HG02938 (cell line): ENCODE measurements around the gene KRTAP5-4.
"Not testable (repeated sequence)": the region's sequence is repeated elsewhere in the genome, so short reads cannot be mapped to it uniquely, and the experiment has no call there.

Experiments
- ATAC-seq: cut with Tn5 transposase; IDR thresholded peaks from one replicate; pipeline ENCODE4 v1.9.1; 2021; ENCODE audit warnings: mild to moderate bottlenecking, moderate library complexity; ENCODE audit not compliant: unreplicated experiment

The KRTAP5-4 gene

DNA sequence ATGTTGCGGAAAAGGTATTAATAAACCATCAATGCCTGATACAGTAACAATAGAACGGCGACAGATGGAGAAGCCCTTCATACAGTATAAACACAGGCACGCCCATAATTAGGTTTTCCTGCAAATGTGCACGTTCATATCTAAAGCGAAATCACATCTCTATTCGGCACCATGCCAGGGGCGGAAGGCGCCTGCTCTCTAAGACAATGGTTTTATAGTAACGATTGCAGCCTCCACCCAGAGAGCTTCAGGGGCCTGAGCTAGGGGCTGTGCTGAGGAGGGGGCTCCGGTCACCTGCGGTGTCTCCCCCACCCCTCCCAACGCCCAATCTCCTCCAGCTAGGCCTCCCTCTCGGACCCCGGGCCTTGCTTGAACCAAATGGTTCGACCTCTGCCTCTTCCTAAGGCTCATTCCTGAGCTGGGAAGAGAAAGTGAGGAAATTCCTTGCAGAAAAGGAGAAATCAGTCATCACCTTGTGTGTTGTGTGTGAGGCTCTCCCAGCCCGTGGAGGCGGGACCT lies 17.2 kb upstream of the KRTAP5-4 start:
- ATAC-seq: no peak

DNA sequence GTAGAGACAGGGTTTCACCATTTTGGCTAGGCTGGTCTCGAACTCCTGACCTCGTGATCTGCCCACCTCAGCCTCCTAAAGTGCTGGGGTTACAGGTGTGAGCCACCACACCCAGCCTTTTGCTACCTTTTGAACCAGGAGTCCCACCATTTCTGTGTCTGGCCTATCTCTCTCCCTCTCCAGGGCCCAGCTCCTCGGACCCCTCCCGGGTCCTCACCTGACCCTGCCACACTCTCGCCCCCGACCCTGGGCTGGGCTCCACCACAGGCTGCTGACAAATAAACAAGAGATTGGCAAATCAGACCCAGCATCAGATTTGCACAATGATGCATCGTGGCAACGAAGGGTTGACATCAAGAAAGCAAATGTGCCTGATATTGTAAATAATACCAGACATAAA lies 16.4 kb upstream of the KRTAP5-4 start:
- ATAC-seq: no peak

DNA sequence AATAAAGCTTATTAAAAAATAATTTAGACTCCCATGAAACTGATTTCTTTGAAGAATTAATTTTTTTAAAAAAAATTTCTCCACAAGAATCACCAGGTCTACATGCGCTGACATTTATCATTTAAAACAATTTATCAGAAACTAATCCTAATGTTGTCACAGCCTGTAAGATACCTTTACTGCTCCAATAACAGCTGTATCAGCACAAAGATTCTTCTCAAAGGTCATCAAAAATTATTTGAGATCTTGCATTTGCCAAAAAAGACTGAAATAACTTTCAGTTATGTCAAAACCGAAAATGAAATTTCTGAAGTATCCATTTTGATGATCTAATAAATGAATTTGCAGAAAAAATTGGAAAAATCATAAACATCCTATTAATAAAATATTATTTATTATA lies 15.7 kb upstream of the KRTAP5-4 start:
- ATAC-seq: no peak

DNA sequence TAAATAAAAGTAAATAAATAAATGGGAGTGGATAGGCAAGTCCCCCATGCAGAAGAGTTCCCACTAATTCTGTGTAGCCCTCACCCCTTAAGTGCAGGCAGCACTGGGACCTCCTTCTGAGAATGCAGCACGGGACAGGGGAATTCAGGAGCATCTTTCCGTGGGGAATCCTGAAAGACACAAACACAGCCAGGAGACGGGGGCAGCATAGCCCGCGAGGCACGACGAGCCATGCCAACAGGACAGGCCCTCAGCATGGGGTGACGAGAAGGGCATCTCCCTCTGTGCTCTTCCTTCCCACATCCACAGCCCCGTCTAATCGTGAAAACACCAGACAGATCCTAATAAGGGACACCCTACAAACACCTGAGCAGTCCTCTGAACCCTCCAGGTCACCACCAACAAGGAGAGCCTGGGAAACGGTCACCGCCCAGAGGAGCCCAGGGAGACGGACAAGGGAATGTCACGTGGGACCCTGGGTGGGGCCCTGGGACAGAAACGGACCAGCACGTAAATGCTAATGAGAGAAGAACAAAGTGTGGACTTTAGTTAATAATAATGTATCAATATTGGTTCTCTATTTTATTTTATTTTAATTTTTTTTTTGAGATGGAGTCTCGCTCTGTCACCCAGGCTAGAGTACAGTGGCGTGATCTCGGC lies 14.5 kb upstream of the KRTAP5-4 start:
- ATAC-seq: no peak

DNA sequence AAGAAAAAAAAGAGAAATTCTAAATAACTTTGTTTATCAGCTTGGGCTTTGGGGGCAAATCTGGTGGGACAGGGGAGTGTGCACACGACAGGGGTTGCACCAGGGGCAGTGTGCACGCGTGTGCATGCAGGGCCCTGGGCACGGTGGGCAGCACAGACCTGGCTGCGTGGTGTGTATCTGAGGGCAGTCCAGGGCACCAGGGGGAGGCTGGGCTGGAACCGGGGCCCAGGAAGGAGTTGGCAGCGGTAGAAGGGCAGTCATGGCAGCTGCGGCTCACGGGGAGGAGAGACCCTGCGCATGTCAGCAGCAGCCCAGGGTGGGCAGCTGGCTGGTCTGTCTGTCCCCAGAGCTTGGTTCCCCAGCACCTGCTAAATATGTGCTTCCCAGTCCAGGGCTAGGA lies 11.9 kb upstream of the KRTAP5-4 start:
- no peak for ATAC-seq

- no peak for ATAC-seq
Measured at GRCh38 chr11:1632053-1632714, 10.2 kb upstream of the KRTAP5-4 start.

GRCh38 chr11:1631066-1631568 lies 9.2 kb upstream of the KRTAP5-4 start:
- no peak for ATAC-seq

- ATAC-seq: no peak
Measured at GRCh38 chr11:1630271-1630670, 8.3 kb upstream of the KRTAP5-4 start.

DNA sequence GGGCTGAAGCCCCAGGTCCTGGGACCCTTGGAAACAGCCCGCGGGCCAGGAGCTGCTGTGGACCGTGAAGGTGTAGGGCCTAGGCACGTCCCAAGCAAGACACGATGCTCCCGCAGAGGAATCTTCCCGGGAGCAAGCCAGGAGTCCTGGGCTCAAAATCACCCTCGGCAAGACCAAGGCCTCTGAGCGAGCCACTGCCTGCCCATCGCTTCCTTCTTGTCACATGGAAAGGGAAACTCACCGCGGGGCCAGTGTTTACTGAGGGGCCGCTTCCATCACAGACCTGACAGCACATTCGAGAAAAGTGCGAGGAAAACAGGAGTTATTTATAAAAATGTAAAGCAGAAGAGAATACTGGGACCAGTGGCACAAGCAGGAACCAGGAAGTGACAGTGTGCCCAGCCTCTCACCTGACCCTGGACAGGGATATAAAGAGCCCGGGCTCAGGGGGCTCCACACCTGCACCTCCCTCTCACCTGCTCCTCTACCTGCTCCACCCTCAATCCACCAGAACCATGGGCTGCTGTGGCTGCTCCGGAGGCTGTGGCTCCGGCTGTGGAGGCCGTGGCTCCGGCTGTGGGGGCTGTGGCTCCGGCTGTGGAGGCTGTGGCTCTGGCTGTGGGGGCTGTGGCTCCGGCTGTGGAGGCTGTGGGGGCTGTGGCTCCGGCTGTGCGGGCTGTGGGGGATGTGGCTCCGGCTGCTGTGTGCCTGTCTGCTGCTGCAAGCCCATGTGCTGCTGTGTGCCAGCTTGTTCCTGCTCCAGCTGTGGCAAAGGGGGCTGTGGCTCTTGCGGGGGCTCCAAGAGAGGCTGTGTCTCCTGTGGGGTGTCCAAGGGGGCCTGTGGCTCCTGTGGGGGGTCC lies 7.6 kb upstream of the KRTAP5-4 start, which contains the start of gene KRTAP5-5:
TSS of gene KRTAP5-5 (plus strand) at position 450 of the 860 bp plus-strand sequence. CDS start at position 516, 66 bp downstream.
- no peak for ATAC-seq

DNA sequence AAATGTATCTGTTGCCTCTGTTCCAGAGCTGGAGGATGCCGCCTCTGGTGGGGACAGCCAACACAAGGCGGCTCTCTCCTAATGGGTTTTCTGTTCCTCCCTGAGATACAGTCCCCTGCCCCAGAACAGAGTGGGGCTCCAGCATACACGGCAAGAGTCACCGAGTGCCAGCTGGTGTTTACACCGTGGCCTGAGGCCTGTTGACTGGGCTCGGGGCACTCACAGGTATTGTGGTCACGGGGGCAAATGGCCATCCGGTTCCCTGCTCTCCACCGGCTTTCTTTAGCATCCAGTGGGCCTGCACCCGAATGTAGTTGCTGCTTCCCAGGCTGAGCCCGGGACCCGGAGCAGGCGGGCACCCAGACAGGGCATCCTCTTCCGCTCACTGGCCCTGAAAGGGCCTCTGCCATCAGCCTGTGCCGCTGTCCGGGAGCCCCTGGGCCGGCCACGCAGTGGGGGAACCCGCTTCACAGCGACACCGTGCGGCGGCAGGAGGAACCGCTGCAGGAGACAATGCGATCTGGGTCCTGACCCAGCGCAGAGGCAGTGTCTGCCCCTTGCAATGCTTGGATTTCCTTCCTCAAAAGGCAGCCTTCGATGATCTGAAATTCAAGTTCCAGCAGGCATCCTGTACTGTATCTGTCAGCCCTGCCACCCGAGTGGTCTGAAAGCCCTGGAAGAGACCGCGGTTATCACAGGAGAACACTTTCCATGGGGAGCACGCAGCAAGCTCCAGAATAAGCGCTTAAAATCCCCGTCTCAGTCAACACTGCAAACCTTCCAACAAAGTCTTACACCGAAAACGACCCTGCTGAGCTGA lies 6.8 kb upstream of the KRTAP5-4 start:
- ATAC-seq: no peak

GRCh38 chr11:1625541-1625940 lies 3.6 kb upstream of the KRTAP5-4 start:
- ATAC-seq: no peak

DNA sequence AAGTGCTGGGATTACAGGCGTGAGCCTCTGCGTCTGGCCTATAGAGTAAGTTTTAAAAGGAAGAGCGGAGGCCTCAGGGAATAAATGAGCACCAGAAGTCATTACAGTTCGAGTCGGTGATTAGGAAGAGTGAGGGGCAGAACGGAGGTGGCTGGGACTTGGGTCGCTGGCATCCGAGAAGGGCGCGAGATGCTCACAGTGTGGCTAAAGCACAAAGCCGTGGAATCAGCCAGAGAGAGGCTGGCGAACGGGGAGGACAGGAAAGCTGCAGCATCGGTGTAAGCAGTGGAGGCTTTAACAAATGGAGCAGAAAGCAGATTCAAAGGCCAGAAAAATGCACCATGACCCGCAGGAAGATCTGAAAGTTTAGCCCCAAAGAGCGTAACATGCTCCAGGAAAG lies 2.7 kb upstream of the KRTAP5-4 start:
- no peak for ATAC-seq

- no peak for ATAC-seq
Measured at GRCh38 chr11:1623716-1624115, 1.8 kb upstream of the KRTAP5-4 start.

DNA sequence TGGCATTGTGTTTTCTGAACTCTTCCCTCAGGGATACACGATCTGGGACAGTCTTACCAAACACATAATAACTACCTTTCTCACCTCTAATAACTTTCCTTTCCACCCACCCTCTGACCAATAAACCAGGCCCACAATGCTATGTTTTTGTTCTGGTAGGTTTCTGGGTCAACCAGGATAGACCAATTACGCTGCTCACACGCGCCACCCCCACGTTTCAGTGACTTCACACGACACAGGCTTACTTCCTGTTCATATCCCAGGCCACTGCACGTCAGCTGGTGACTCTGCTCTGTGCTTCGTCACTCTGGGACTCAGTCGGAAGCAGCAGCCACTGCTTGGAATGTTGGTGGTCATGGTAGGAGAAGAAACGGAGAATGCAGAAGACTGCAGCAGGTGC lies 2.5 kb downstream of the KRTAP5-4 start:
- ATAC-seq: no peak

GRCh38 chr11:1618231-1618630 lies 3.7 kb downstream of the KRTAP5-4 start:
- no peak for ATAC-seq

DNA sequence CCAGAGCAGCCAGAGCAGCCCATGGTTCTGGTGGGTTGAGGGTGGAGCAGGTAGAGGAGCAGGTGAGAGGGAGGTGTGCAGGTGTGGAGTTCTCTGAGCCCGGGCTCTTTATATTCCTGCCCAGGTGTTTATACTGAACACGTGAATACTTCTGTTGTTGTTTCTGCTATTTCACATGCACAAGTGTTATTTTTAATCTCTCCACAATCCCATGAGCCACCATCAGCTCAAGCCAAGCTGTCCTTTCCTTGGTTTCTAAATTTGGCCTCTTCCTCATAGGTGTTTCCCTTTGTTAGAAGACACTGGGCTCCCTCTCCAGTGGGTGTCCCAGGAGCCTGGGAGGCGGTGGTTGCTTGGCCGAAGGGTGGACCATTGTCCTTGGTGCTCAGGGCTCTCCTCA lies 13.6 kb downstream of the KRTAP5-4 start, which contains the start of gene KRTAP5-3:
TSS of gene KRTAP5-3 (minus strand) at position 101 of the 400 bp plus-strand sequence. CDS start at position 23, 78 bp downstream.
- ATAC-seq: no peak

DNA sequence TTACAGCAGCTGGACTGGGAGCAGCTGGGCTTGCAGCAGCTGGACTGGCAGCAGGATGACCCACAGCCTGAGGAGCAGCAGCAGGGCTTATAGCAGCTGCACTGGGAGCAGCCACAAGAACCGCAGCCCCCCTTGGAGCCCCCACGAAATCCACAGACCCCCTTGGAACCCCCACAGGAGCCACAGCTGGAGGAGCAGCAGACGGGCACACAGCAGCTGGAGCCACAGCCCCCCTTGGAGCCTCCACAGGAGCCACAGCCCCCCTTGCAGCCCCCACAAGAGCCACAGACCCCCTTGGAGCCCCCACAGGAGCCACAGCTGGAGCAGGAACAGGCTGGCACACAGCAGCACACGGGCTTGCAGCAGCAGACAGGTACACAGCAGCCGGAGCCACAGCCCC lies 14.0 kb downstream of the KRTAP5-4 start:
- ATAC-seq: not testable (repeated sequence)

DNA sequence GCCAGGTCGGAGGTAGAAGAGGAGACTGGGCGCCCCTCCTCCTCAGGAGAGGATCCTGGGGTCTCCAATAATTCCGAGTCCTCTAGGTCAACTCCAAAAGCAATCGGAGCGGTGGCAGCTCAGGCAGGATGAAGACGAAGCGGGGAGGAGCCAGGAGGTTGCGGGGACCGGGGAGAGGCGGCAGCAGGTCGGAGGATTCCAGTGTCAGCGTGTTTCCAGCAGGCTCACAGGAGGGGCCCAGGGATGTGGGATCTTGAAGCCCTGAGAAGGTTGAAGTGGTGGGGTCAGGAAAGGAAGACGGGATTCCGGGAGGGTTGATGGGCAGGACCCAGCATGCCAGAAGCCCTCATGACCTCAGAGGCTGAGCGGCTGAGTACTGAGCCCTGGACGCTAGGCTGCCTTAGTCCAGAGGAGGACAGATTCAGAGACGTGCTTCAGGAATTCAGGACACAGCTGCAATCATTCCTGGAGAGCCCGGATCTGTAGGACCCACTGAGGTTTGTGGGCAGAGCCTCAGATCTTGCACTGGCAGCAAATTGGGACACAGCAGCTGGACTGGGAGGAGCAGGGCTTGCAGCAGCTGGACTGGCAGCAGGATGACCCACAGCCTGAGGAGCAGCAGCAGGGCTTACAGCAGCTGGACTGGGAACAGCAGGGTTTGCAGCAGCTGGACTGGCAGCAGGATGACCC lies 14.6 kb downstream of the KRTAP5-4 start:
- ATAC-seq: not testable (repeated sequence)

DNA sequence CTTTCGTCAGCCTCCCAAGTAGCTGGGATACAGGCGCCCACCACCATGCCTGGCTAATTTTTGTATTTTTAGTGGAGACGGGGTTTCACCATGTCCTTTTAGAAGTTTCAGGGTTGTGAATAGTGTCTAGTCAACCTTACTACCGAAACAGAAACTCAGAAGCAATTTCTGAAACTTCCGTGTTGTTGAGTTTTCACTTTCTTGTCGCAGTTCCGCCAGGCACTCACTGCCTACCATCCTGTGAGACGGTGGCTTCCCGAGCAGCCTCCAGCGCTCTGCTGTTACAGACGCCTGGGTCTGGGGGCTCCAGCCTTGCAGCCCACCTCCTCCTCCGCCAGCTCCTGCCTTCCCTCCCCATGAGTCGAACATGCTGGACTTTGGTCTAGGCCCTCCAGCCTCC lies 16.0 kb downstream of the KRTAP5-4 start:
- not testable (repeated sequence) for ATAC-seq

GRCh38 chr11:1604711-1605110 lies 17.2 kb downstream of the KRTAP5-4 start:
- ATAC-seq: no peak
